GM21423 (cell line): Measurements from ENCODE around the gene FCRL5.

Experiments
- ATAC-seq: cut with Tn5 transposase; IDR thresholded peaks from one replicate; pipeline ENCODE4 v1.9.1; 2021; ENCODE audit warnings: mild to moderate bottlenecking, moderate library complexity; ENCODE audit not compliant: unreplicated experiment

The FCRL5 gene

GRCh38 chr1:157532569-157532968 is 19.7 kb downstream of the FCRL5 start:
- ATAC-seq: no peak

GRCh38 chr1:157523774-157524493 is 28.4 kb downstream of the FCRL5 start:
- no peak for ATAC-seq

- no peak for ATAC-seq
These were observed 31.3 kb downstream of the FCRL5 start for GRCh38 chr1:157521056-157521455.

GRCh38 chr1:157520386-157520935 is 31.9 kb downstream of the FCRL5 start:
- ATAC-seq: no peak

GRCh38 chr1:157519451-157519850 is 32.9 kb downstream of the FCRL5 start:
- no peak for ATAC-seq

- no peak for ATAC-seq
These were observed 35.3 kb downstream of the FCRL5 start for GRCh38 chr1:157517016-157517415.

- ATAC-seq: no peak
These were observed 36.6 kb downstream of the FCRL5 start for GRCh38 chr1:157515709-157516108.

GRCh38 chr1:157515141-157515540 is 37.2 kb downstream of the FCRL5 start:
- no peak for ATAC-seq

GRCh38 chr1:157512036-157512969 is 40.0 kb downstream of the FCRL5 start:
- peak; percentile 61 for ATAC-seq

- no peak for ATAC-seq
These were observed 42.6 kb downstream of the FCRL5 start for GRCh38 chr1:157509546-157510232.

GRCh38 chr1:157505481-157506272 is 46.6 kb downstream of the FCRL5 start:
- peak; percentile 87 for ATAC-seq

- no peak for ATAC-seq
These were observed 47.7 kb downstream of the FCRL5 start for GRCh38 chr1:157504646-157505045.

GRCh38 chr1:157499521-157499920 is 52.8 kb downstream of the FCRL5 start:
- no peak for ATAC-seq

GRCh38 chr1:157498736-157499090 is 53.6 kb downstream of the FCRL5 start:
- ATAC-seq: no peak

GRCh38 chr1:157497987-157498735 is 54.2 kb downstream of the FCRL5 start:
- no peak for ATAC-seq

GRCh38 chr1:157497284-157497683 is 55.0 kb downstream of the FCRL5 start:
- ATAC-seq: no peak

- no peak for ATAC-seq
These were observed 56.2 kb downstream of the FCRL5 start for GRCh38 chr1:157496121-157496526.

GRCh38 chr1:157495285-157495684 is 57.0 kb downstream of the FCRL5 start:
- ATAC-seq: no peak

GRCh38 chr1:157494093-157494492 is 58.2 kb downstream of the FCRL5 start:
- no peak for ATAC-seq
